ENCODE measurements around the gene ZC3H4. TPM values are rescaled to one million over a fixed set of nuclear protein-coding genes. Genes with fewer than 3 reads are reported as not detected.
"Not testable (repeated sequence)": the region's sequence is repeated elsewhere in the genome, so short reads cannot be mapped to it uniquely, and the experiment has no call there.

Gene ZC3H4
- total and polyA plus RNA-seq, 2 of the 8 experiments (the other 6 are each of a cell fraction or from before 2014, with no cell fraction given): 6.6 to 92.0 TPM

GRCh38 chr19:47078351-47078750 lies 35.2 kb downstream of the ZC3H4 start:
- not testable (repeated sequence) for H3K56ac ChIP-seq (replicated peaks; ENCODE audit: insufficient read length, low read depth, low read length); H3K14ac ChIP-seq (ENCODE audit: insufficient read length); H3K79me1 ChIP-seq (ENCODE audit: low read depth, low read length); H4K5ac ChIP-seq (ENCODE audit: insufficient read length, low read depth, low read length); H3K18ac ChIP-seq (ENCODE audit: extremely low read depth, low read length); FAIRE-seq; H3K27ac ChIP-seq (ENCODE audit: low read depth, low read length); H4K91ac ChIP-seq (replicated peaks; ENCODE audit: insufficient read length, low read length); H2AK5ac ChIP-seq (ENCODE audit: low read depth, low read length); H3K9ac ChIP-seq (replicated peaks in 1 of 4; ENCODE audit: extremely low read depth in 1 of 4, low read depth in 3 of 4, low read length in 3 of 4); H3K4me2 ChIP-seq (ENCODE audit: insufficient read depth in 1 of 2, low read depth in 2 of 2, low read length in 2 of 2); H2BK5ac ChIP-seq (ENCODE audit: low read depth, low read length); H3K4me1 ChIP-seq (replicated peaks in 1 of 4; ENCODE audit: control insufficient read depth in 3 of 4, insufficient read depth in 4 of 4, low read length in 3 of 4); H2BK120ac ChIP-seq (replicated peaks; ENCODE audit: low read depth, low read length); H2BK15ac ChIP-seq (ENCODE audit: low read length); H3K27me3 ChIP-seq (replicated peaks in 1 of 4; ENCODE audit: control insufficient read depth in 3 of 4, extremely low read depth in 1 of 4, insufficient read depth in 3 of 4, low read length in 3 of 4); H2AFZ ChIP-seq (ENCODE audit: low read length); DNase-seq (ENCODE audit: low read depth in 1 of 2, low spot score in 2 of 2); H2BK20ac ChIP-seq (ENCODE audit: low read length); H2BK12ac ChIP-seq (ENCODE audit: low read depth, low read length); H4K8ac ChIP-seq (ENCODE audit: extremely low read depth, insufficient read depth, low read length); H3K23me2 ChIP-seq (ENCODE audit: low read depth, low read length); H3K23ac ChIP-seq (ENCODE audit: insufficient read length); H3K9me3 ChIP-seq (ENCODE audit: insufficient read depth in 2 of 2, low read depth in 1 of 2, low read length in 1 of 2); H3K4me3 ChIP-seq (ENCODE audit: extremely low read depth in 1 of 4, insufficient read depth in 2 of 4, low read depth in 3 of 4, low read length in 4 of 4); H3K4ac ChIP-seq (replicated peaks; ENCODE audit: insufficient read length, low read depth, low read length)
- Histone ChIP-seq H4K20me1 (replicated peaks in 1 of 2; ENCODE audit: control insufficient read depth in 1 of 2, insufficient read depth in 2 of 2, low read length in 2 of 2) (peaks cover 5 to 21% of the 10 kb centered on the region in 2 experiments), H3K79me2 (ENCODE audit: control insufficient read depth in 1 of 2, insufficient read depth in 2 of 2, low read length in 2 of 2) (peaks cover 0 to 11% of the 10 kb centered on the region in 2 experiments; a peak in 2 of 4 replicates), H3K36me3 (ENCODE audit: control insufficient read depth in 2 of 4, insufficient read depth in 4 of 4, low read length in 3 of 4) (peaks cover 10 to 70% (median 45%) of the 10 kb centered on the region in 4 experiments)
- ChIA-PET POLR2A (ENCODE audit: partially characterized antibody) (interaction anchor here (1.0 to 2.0 kb wide), 3 partner anchors 9 to 53 kb away, joined by 3 to 6 read pairs (median 5); partner anchors contain the start of gene SAE1), CTCF (ENCODE audit: partially characterized antibody) (interaction anchor here (0.7 to 4.0 kb wide), 13 partner anchors 8 to 79 kb away, joined by 3 to 32 read pairs (median 6); partner anchors contain the start of gene ZC3H4)
- WGBS, 2 experiments (ENCODE audit: extremely low coverage in 1 of 2, insufficient coverage in 1 of 2, insufficient read length in 1 of 2, insufficient replicate concordance in 2 of 2, low coverage in 1 of 2, low lambda C conversion rate in 2 of 2, missing lambda C conversion rate in 1 of 2): 95% methylated on average over 13 of the region's 13 CpGs; no CpG with 5 or more reads in 1 of the 2 experiments
